Stimulated activated CD4-positive, alpha-beta T cell treated with anti-CD3 and anti-CD28 coated beads, Interleukin-15, amount 100 ng/mL, for 1 hour (primary cell): Measurements from ENCODE around the gene RHBDL3.

Experiments
- DNase-seq, 2 donors: peaks; one replicate each; pipeline ENCODE4 v3.0.0-alpha.2; 2020; ENCODE audit warnings: low read depth in 1 of 2, low spot score in 1 of 2

RHBDL3 gene

DNA sequence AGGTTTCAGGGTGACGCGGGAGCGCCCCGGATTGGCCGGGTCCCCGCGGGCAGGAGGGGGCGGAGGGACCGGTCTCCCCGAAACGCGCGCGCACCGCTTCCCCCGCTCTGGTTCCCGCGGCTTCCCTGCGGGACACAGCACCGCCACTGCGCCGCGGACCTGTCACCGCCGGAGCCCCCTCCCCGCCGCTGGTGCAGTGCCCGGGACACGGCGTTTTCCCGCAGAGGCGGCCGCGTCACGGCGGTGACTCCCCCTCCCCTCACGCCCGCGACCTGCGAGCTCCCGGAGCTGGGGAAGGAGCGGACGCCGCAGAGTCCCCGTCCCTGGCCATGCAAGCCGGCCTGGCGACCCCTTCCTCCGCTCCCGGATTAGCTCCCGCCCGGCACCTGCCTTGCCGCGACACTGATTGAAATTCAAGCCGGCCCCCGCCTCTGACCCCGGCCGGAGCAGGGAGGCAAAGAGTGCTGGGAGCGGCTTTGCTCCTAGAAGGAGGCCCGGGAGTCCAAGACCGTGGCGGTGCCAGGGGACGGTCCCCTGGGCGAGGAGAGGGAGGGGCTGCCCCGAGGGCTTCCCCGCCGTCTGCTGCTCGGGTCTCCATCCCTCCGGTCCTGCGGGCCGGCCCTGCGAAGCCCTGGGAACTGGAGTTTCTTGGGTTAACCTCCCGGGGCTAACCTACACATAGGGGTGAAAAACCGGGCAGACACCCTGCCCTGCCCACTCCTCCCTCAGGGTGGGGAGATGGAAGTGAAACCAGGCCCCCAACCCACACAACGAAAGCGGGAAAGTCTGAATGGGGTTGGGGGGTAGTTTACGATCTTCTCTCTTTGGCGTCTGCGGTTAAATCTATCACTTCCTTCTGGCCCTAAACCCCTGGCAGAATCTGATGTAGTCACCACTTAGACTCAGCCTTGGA, 1.0 kb downstream of the RHBDL3 start:
- no peak for DNase-seq

GRCh38 chr17:32267690-32268205, 2.1 kb downstream of the RHBDL3 start:
- no peak for DNase-seq

GRCh38 chr17:32268734-32269288, 3.2 kb downstream of the RHBDL3 start:
- DNase-seq, result no peak

- no peak for DNase-seq
These were observed 3.7 kb downstream of the RHBDL3 start for GRCh38 chr17:32269377-32269776.

- no peak for DNase-seq
These were observed 6.2 kb downstream of the RHBDL3 start for GRCh38 chr17:32271844-32272243.

DNA sequence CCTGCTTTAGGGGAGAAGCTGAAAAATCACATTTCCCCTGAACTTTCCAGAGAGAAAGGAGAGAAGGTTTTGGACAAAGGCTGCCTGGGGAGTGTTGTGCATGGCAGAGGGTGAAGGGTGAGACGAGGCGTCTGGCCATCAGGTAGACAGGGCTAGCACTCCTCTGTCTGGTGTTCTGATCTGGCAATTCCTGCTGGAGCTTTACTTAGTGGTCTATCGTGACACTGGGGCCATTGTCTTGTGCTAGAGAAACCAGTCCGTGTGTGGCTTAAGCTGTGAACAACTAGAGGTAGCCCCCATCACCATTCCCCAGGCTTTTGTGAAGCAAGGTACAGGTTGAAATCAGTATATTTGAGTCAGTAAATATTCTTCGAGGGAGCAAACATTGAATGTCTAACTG, 8.5 kb downstream of the RHBDL3 start:
- no peak for DNase-seq

GRCh38 chr17:32274643-32275042, 9.0 kb downstream of the RHBDL3 start:
- DNase-seq, result no peak

DNA sequence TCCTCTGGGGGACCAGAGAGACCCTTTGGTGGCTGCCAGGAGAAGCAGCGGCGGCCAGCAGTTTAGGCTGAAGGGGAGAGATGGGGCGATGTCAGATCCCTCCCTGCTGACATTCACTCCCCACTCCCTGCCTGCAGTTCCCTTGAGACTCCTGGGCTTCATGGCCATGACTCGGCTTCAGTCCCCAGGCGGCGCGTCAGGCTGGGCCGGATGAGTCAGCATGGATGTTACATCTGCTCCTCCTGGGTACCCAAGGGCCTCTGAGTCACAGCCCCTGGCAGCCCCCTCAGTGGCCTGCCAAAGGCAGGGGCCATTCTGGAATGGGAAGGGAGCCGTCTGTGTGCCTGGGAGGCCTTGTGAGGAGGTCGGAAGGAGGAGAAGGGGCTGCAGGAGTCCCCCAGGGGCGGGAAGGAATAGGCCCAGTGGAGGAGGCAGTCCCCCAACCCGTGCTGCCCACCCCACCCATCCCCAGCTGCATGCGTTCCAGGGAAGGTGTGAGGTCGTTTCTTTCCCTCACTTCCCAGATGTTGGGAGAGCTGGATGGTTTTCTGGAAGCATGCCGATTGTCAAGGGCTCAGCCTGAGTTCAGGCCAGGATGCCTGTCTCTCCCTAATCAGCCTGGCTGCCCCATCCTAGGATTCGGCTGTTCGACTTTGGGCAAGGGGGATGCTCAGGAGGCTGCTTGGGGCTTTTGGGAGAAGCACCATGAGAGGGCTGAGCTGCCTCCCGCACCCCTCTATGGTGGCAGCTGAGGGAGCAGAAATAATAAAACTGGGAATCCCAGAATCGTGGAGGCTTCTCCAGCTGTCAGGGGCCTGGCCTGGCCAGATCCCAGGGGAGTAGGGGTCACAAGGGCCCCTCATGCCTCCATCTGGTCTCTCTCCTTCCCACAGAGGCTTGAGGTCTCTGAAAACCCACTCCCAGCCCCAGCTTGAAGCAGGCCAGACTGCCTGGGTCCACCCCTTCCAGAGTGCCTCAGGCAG, 9.7 kb downstream of the RHBDL3 start:
- DNase-seq, result no peak

DNA sequence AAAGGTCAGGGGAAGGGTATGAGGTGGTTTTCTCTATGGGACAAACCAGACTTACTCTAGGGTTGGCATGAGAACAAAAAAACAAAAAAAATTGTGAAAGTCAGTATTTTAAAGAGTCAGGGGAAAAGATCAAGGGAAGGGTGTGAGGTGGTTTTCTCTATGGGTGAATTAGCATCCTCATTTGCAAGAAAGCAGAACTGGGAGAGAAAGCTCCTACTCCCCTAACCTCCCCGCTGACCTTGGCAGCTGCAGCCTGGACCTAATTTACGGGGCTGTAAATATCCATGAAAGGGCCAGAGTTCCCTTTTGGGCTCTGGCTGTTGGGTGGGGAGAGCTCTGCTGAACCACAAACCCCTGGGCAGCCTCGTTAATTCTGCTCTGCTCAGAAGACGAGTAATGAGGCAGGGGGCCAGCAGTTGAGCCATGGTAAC, 10.6 kb downstream of the RHBDL3 start:
- DNase-seq, result no peak

DNA sequence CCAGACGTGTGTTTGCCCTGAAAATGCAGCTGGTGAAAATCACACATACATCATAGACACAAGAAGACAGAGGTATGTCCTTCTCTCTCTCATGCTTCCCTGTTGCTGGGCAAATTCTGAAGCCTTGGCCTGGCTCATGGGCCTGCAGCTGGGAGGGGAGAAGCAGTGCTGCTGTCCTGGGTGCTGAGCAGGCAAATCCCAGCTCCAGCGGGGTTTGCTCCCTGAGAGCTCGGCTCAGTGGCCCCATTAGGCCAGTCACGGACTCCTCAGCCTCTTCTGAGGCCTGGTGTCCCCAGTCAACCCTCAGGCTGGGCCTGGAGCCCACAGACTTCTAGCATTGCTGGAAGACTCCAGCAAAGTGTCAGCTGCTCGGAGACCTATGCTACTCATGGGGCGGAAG, 11.7 kb downstream of the RHBDL3 start:
- no peak for DNase-seq

DNA sequence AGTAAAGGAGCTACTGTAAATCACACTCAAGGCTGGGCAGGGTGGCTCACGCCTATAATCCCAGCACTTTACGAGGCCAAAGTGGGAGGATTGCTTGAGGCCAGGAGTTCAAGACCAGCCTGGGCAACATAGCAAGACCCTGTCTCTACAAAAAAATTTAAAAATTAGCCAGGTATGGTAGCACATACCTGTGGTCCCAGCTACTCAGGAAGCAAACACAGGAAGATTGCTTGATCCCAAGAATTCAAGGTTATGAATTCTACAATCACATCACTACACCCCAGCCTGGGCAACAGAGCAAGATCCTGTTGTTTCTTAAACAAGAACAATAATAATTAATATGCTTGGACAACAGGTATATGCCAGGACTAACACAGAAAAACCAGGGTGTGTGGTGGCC, 13.2 kb downstream of the RHBDL3 start:
- no peak for DNase-seq

DNA sequence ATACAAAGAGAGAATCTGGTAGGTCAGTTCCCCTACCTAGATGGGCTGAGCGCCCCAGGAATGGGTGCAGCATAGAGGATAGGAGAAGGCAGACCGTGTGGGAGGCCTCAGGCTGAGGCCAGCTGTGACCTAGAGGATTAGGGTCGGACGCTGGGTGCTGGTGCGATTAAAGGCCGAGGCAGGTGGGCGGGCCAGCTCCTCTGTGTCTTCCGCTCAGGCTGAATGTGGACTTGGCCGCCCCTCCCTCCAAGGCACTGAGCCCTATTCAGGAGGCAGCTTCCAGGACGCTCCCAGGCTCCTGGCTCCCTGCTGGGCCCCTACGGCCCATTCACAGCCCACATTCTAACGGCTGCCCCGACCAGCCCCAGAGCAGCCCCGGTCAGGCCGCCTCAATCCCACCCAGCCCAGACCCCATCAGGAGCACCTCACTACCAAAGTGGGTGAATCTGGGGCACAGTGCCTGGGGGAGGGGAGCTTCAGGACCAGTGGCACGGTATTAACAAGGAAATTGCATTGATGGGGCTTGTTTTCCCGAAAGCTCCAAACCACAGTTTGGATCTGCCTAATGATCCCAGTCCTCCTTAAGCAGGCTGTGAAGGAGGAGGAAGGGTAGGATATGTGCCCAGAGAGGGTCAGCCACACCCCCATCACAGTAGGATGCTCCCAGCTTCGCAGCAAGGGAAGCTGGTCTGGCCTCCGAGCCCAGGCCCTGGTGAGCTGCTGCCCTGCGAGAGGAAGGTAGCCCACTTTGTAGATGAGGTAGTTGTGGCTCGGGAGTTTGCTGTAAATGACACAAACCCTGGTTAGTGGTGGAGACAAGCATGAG, 14.5 kb downstream of the RHBDL3 start:
- no peak for DNase-seq

- no peak for DNase-seq
These were observed 15.4 kb downstream of the RHBDL3 start for GRCh38 chr17:32281011-32281451.

- DNase-seq, result no peak
These were observed 18.1 kb downstream of the RHBDL3 start for GRCh38 chr17:32283745-32284201.

GRCh38 chr17:32285306-32285705, 19.7 kb downstream of the RHBDL3 start:
- no peak for DNase-seq

- DNase-seq, result no peak
These were observed 20.3 kb downstream of the RHBDL3 start for GRCh38 chr17:32285746-32286517.

DNA sequence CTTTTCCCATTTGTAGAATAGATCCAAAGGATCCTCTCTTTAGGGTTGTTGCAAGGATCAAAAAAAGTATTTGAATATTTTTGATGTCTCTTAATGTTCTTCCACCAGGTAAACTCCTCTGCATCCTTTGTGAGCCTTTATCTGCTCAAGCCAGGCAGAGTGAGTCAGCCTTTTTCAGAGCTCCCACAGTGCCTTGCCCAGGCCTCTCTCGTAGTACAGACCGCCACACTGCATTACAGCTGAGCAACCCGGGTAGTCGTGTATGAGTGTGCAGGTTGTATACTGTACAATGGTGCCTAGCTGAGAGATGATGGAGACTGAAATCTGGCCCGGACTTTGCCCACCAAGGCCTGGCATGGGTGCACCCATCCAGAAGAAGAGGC, 20.9 kb downstream of the RHBDL3 start:
- no peak for DNase-seq

GRCh38 chr17:32287804-32288511, 22.3 kb downstream of the RHBDL3 start:
- DNase-seq, result no peak

DNA sequence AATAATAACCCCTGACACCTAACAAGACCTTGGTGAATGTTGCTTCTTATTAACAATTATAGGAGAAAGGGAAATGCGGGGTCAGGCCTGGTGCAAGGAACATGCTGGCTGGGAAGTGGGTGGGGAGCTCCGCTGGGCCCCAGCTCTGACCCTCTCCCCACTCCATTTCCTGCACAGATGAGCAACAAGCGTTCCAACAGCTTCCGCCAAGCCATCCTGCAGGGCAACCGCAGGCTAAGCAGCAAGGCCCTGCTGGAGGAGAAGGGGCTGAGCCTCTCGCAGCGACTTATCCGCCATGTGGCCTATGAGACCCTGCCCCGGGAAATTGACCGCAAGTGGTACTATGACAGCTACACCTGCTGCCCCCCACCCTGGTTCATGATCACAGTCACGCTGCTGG, 23.0 kb downstream of the RHBDL3 start:
- DNase-seq, result no peak
